Endothelial cell of umbilical vein (primary cell): ENCODE measurements around the gene TMC3. TPM values are rescaled to one million over a fixed set of nuclear protein-coding genes. Genes with fewer than 3 reads are reported as not detected.

ENCODE experiments used
- BruUV-seq: library from RNA; stranded (reverse); fragments of 400-500 nt; replicated peaks from 2 replicates; lab custom pipeline; 2021; lab: Mats Ljungman, UMichigan
- CTCF ChIA-PET: fragments of 300-600, 350-600 bp; sonication (Branson Sonifier 250); formaldehyde crosslinking; loops from one replicate; lab custom pipeline; 2021; ENCODE audit warnings: antibody characterized with exemption, inconsistent platforms; lab: Charles Lee
- POLR2A ChIA-PET: fragments of 300-600, 350-600 bp; sonication (Branson Sonifier 250); formaldehyde crosslinking; loops from one replicate; lab custom pipeline; 2021; ENCODE audit warnings: antibody characterized with exemption, inconsistent platforms; lab: Charles Lee
- DNase-seq: peaks from one replicate; pipeline ENCODE4 v3.0.0-alpha.2; 2011; ENCODE audit warnings: low read depth, low spot score
- FAIRE-seq: peaks from 2 replicates; lab custom pipeline; 2011; peaks lifted over from hg19 to GRCh38; lab: Jason Lieb, UNC
- H2AFZ ChIP-seq: 2 replicates; pipeline ENCODE4 v1.6.0; 2012; ENCODE audit warnings: low read depth, low read length, control low read depth, inconsistent platforms
- H3K27ac ChIP-seq: 2 replicates; pipeline ENCODE4 v1.5.1; 2011; ENCODE audit warnings: low read depth, mild to moderate bottlenecking, control low read depth, low read length, moderate library complexity; ENCODE audit not compliant: insufficient read depth
- H3K27me3 ChIP-seq, 2 experiments: 2 replicates each; pipeline versions ENCODE4 v1.6.0 to v1.6.1; 2011; ENCODE audit warnings: low read length in 2 of 2, mixed read lengths in 1 of 2; ENCODE audit not compliant: control insufficient read depth in 2 of 2, insufficient read depth in 2 of 2
- H3K36me3 ChIP-seq, 2 experiments: 2 replicates in 1 of 2; 3 replicates in 1 of 2; pipeline ENCODE4 v1.5.1; 2011; ENCODE audit warnings: low read length in 2 of 2, mild to moderate bottlenecking in 1 of 2, moderate library complexity in 1 of 2; ENCODE audit not compliant: control insufficient read depth in 2 of 2, insufficient read depth in 2 of 2; ENCODE audit errors: extremely low read depth in 1 of 2
- H3K4me1 ChIP-seq: 3 replicates; pipeline ENCODE4 v1.5.1; 2011; ENCODE audit warnings: mild to moderate bottlenecking, low read length; ENCODE audit not compliant: control insufficient read depth, insufficient read depth; ENCODE audit errors: extremely low read depth
- H3K4me2 ChIP-seq: 2 replicates; pipeline ENCODE4 v1.6.1; 2011; ENCODE audit warnings: low read length, control low read depth, mixed read lengths; ENCODE audit not compliant: insufficient read depth
- H3K4me3 ChIP-seq, 3 experiments: fragments of 200-600 bp in 1 of 3; sonication (generic), shearing (Covaris generic) in 1 of 3; replicated peaks in 1 of 3; 2 replicates each; pipeline ENCODE4 v1.5.1; 2011 to 2016; ENCODE audit warnings: control low read depth in 3 of 3, low read length in 3 of 3, mild to moderate bottlenecking in 2 of 3, inconsistent platforms in 1 of 3, low read depth in 1 of 3, moderate library complexity in 1 of 3; ENCODE audit not compliant: insufficient read depth in 1 of 3
- H3K79me2 ChIP-seq: 2 replicates; pipeline ENCODE4 v1.6.0; 2012; ENCODE audit warnings: low read length, inconsistent platforms; ENCODE audit not compliant: control insufficient read depth, insufficient read depth
- H3K9ac ChIP-seq: replicated peaks from 2 replicates; pipeline ENCODE3; 2011; ENCODE audit warnings: low read length, control low read depth; ENCODE audit not compliant: insufficient read depth; ENCODE audit errors: extremely low read depth
- H3K9me1 ChIP-seq: replicated peaks from 3 replicates; pipeline ENCODE4 v1.6.0; 2011; ENCODE audit warnings: mild to moderate bottlenecking, low read length; ENCODE audit not compliant: control insufficient read depth, insufficient read depth; ENCODE audit errors: extremely low read depth
- H3K9me3 ChIP-seq: replicated peaks from 2 replicates; pipeline ENCODE4 v1.5.1; 2012; ENCODE audit warnings: low read length, inconsistent platforms; ENCODE audit not compliant: control insufficient read depth, insufficient read depth
- H4K20me1 ChIP-seq: replicated peaks from 2 replicates; pipeline ENCODE3; 2011; ENCODE audit warnings: mild to moderate bottlenecking, low read length; ENCODE audit not compliant: control insufficient read depth, insufficient read depth; ENCODE audit errors: extremely low read depth
- EZH2 ChIP-seq: IDR thresholded peaks from 2 replicates; pipeline ENCODE4 v1.6.1; 2012; ENCODE audit warnings: borderline replicate concordance, low read depth, mild to moderate bottlenecking, moderate library complexity, low read length, inconsistent platforms; ENCODE audit not compliant: severe bottlenecking
- FOS ChIP-seq: IDR thresholded peaks from 2 replicates; pipeline ENCODE4 v1.6.1; 2011; ENCODE audit warnings: mild to moderate bottlenecking, low read length, moderate library complexity, borderline replicate concordance; ENCODE audit not compliant: insufficient read depth
- GATA2 ChIP-seq: IDR thresholded peaks from 2 replicates; pipeline ENCODE4 v1.7.0; 2011; ENCODE audit warnings: low read depth, mild to moderate bottlenecking, moderate library complexity, mixed read lengths, low read length; ENCODE audit not compliant: insufficient read length, insufficient read depth
- JUN ChIP-seq: IDR thresholded peaks from 2 replicates; pipeline ENCODE4 v1.6.1; 2011; ENCODE audit warnings: borderline replicate concordance, low read depth; ENCODE audit not compliant: insufficient read length, insufficient read depth
- MYC ChIP-seq: IDR thresholded peaks from one replicate; pipeline ENCODE4 v1.6.1; 2011; ENCODE audit warnings: mild to moderate bottlenecking, low read depth, low read length
- POLR2A ChIP-seq: IDR thresholded peaks from 2 replicates; pipeline ENCODE4 v1.6.1; 2012; ENCODE audit warnings: low read depth, mild to moderate bottlenecking, control low read depth, low read length
- POLR2AphosphoS5 ChIP-seq: IDR thresholded peaks from 2 replicates; pipeline ENCODE4 v1.6.1; 2012; ENCODE audit warnings: low read depth, mild to moderate bottlenecking, control low read depth, low read length, moderate library complexity; ENCODE audit not compliant: insufficient read depth
- dilution Hi-C: fragments of 300-500 bp; cut with MboI; formaldehyde crosslinking; loops from one replicate; pipeline ENCODE4 v1.15.0; 2019; ENCODE audit warnings: low sequenced_read_pairs; ENCODE audit not compliant: extremely low pct_ligation_motif_present
- intact Hi-C: fragments of 100-400 bp; cut with micrococcal nuclease; formaldehyde crosslinking; loops from one replicate; pipeline ENCODE4 v1.10.0; 2022
- polyA plus RNA-seq, 4 experiments: library from polyadenylated mRNA; depleted of rRNA in 3 of 4; stranded (reverse) in 3 of 4; unstranded in 1 of 4; fragments of >200 nt; gene quantifications; 2 replicates each; pipeline versions ENCODE4 v1.2.1 to v1.2.3, GENCODE V29; 2011 to 2012; ENCODE audit warnings: missing spikeins in 1 of 4
- total RNA-seq: library from RNA; stranded (reverse); gene quantifications from 2 replicates; pipeline ENCODE4 v1.2.3, GENCODE V29; 2021
- TF ChIP-seq, protein P1 (sequence below), 2 donors: IDR thresholded peaks; 1 replicate in 1 of 2; 2 replicates in 1 of 2; pipeline ENCODE4 v1.5.1; 2011; ENCODE audit warnings: low read length in 2 of 2, mild to moderate bottlenecking in 2 of 2, moderate library complexity in 2 of 2, control low read depth in 1 of 2, inconsistent platforms in 1 of 2, low read depth in 1 of 2; ENCODE audit not compliant: insufficient read depth in 1 of 2; ENCODE audit errors: extremely low read depth in 1 of 2
- TF ChIP-seq, protein P2 (sequence below): IDR thresholded peaks from 2 replicates; pipeline ENCODE4 v1.6.1; 2011; ENCODE audit not compliant: insufficient read depth, insufficient read length

The TMC3 gene
- total and polyA plus RNA-seq, 2 donors (not counting 3 experiments of a cell fraction or from before 2014, with no cell fraction given) = not detected

DNA sequence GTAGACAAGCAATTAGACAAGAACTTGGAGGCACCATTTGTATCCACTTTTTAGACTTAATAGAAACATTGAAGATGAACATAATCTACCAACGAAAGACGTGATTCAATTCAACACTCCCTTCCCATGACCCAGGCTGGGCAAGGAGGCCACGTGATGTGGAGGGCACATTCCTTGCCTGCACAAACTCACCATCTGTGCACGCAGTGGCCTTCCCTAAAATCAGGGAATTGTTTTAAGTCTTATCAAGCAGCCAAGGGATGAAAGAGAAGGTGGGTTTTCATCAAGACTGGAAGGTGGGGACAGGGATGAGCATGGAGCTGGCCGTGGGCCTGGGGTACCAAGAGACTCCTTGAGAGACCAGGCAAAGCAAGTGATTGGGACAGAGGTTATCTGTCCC is 63.5 kb downstream of the TMC3 start:
- H3K4me3 ChIP-seq = no peak overlapping the region
- dilution Hi-C loops = no loop called here
- H3K79me2 ChIP-seq = no peaks in the 10 kb centered on the region
- no peaks in the 10 kb centered on the region for H4K20me1 ChIP-seq
- H3K4me2 ChIP-seq = no peak overlapping the region
- no peaks in the 10 kb centered on the region for H3K36me3 ChIP-seq
- no peaks in the 10 kb centered on the region for H3K27me3 ChIP-seq
- CTCF ChIA-PET = interaction anchor here (1.0 kb wide), 1 partner anchor 91 kb away, joined by 3 read pairs; no protein-coding TSS in a partner anchor
- no peak for TF ChIP-seq FOS
- TF ChIP-seq POLR2AphosphoS5 = no peak
- no peak for TF ChIP-seq GATA2
- TF ChIP-seq MYC = no peak
- TF ChIP-seq, protein P1, sequence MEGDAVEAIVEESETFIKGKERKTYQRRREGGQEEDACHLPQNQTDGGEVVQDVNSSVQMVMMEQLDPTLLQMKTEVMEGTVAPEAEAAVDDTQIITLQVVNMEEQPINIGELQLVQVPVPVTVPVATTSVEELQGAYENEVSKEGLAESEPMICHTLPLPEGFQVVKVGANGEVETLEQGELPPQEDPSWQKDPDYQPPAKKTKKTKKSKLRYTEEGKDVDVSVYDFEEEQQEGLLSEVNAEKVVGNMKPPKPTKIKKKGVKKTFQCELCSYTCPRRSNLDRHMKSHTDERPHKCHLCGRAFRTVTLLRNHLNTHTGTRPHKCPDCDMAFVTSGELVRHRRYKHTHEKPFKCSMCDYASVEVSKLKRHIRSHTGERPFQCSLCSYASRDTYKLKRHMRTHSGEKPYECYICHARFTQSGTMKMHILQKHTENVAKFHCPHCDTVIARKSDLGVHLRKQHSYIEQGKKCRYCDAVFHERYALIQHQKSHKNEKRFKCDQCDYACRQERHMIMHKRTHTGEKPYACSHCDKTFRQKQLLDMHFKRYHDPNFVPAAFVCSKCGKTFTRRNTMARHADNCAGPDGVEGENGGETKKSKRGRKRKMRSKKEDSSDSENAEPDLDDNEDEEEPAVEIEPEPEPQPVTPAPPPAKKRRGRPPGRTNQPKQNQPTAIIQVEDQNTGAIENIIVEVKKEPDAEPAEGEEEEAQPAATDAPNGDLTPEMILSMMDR (IDR thresholded peaks at IDR 0.05; ENCODE audit: extremely low read depth in 1 of 2, insufficient read depth in 1 of 2, low read depth in 1 of 2, low read length in 2 of 2) = no peak
- no peak for TF ChIP-seq JUN
- TF ChIP-seq POLR2A = no peak
- TF ChIP-seq, protein P2, sequence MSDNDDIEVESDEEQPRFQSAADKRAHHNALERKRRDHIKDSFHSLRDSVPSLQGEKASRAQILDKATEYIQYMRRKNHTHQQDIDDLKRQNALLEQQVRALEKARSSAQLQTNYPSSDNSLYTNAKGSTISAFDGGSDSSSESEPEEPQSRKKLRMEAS = no peak
- TF ChIP-seq EZH2 = no peak
- BruUV-seq = no TSS peak
- DNase-seq = no peak
- no peak overlapping the region for H3K9ac ChIP-seq
- H2AFZ ChIP-seq = no peak overlapping the region
- no peak overlapping the region for H3K27ac ChIP-seq
- no peaks in the 10 kb centered on the region for H3K9me3 ChIP-seq
- intact Hi-C loops = no loop called here
- no peak for FAIRE-seq
- no peaks in the 10 kb centered on the region for H3K4me1 ChIP-seq
- POLR2A ChIA-PET = no interaction called here
- no peaks in the 10 kb centered on the region for H3K9me1 ChIP-seq
